ENCODE measurements around the gene RAD18.

Gene RAD18

DNA sequence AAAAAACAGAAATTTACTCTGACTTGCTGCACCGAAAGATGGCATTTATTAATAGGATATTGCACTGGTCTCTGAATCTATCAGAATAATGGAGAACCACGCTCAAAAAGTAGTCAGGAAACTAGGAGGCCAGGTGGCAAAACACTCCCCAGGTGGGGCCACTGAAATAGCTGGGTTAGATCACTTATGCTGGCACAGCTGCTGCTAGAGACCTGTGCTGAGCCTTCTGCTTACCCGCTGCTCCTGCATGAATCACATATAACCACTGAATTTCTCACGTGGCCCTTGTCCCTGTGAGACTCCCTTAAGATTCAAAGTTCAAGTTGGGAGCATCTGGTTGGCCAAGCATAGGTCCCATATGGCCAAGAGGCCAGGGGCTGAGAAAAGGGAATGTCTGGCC lies 127.9 kb downstream of the RAD18 start:
- DNase-seq (ENCODE audit: low spot score) = no peak

- DNase-seq (ENCODE audit: low spot score) = no peak
Observed at GRCh38 chr3:8834974-8835373, 128.3 kb downstream of the RAD18 start.

DNA sequence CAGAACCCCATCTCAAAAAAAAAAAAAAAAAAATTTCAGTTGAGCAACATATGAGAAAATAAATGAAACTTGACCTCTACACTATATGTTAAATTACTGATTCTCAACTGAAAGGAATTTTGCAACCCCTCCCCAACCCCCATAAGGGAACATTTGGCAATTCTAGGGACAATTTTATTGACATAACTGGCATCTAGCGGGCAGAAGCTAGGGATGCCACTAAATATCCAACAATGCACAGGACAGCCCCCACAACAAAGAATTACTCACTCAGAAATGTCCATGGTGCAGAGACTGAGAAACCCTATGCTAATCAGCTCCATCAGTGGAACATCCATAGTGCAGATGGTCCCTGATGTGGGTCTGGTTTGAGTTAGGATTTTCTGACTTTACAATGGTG lies 135.6 kb downstream of the RAD18 start:
- DNase-seq (ENCODE audit: low spot score) = no peak

Measured in hematopoietic multipotent progenitor cell treated with erythropoietin and hydrocortisone succinate and interleukin-3 and kit ligand, for 17 days (in vitro differentiated cells).